Osteocyte (in vitro differentiated cells): ENCODE measurements around the gene POC1A. TPM values are rescaled to one million over a fixed set of nuclear protein-coding genes. Genes with fewer than 3 reads are reported as not detected.

Experiments used
- DNase-seq: peaks from one replicate; pipeline ENCODE4 v3.0.0; 2021; ENCODE audit warnings: mixed read lengths; ENCODE audit not compliant: unreplicated experiment; ENCODE audit errors: extremely low spot score
- H3K27ac Mint-ChIP-seq: one replicate; pipeline ENCODE4 v1.8.0; 2021; ENCODE audit warnings: mild to moderate bottlenecking, mixed read lengths; ENCODE audit not compliant: unreplicated experiment
- H3K27me3 Mint-ChIP-seq: one replicate; pipeline ENCODE4 v1.8.0; 2021; ENCODE audit warnings: mixed read lengths; ENCODE audit not compliant: unreplicated experiment
- H3K36me3 Mint-ChIP-seq: one replicate; pipeline ENCODE4 v1.8.0; 2021; ENCODE audit warnings: mixed read lengths; ENCODE audit not compliant: unreplicated experiment
- H3K4me1 Mint-ChIP-seq: one replicate; pipeline ENCODE4 v1.8.0; 2021; ENCODE audit warnings: mixed read lengths; ENCODE audit not compliant: unreplicated experiment
- H3K4me3 Mint-ChIP-seq: one replicate; pipeline ENCODE4 v1.8.0; 2021; ENCODE audit warnings: mild to moderate bottlenecking, moderate library complexity, mixed read lengths; ENCODE audit not compliant: unreplicated experiment
- H3K9me3 Mint-ChIP-seq: one replicate; pipeline ENCODE4 v1.8.0; 2021; ENCODE audit warnings: mixed read lengths; ENCODE audit not compliant: unreplicated experiment
- CTCF ChIP-seq: fragments of 200-600 bp; sonication (generic); IDR thresholded peaks from 2 replicates; pipeline ENCODE4 v1.5.0; 2021; ENCODE audit warnings: antibody characterized with exemption, mild to moderate bottlenecking, moderate library complexity
- total RNA-seq: library from RNA; stranded (reverse); gene quantifications from 2 replicates; pipeline ENCODE4 v1.2.1, GENCODE V29; 2021

The POC1A gene
- total RNA-seq, 1 donor from 2014 or later: 5.1 TPM

DNA sequence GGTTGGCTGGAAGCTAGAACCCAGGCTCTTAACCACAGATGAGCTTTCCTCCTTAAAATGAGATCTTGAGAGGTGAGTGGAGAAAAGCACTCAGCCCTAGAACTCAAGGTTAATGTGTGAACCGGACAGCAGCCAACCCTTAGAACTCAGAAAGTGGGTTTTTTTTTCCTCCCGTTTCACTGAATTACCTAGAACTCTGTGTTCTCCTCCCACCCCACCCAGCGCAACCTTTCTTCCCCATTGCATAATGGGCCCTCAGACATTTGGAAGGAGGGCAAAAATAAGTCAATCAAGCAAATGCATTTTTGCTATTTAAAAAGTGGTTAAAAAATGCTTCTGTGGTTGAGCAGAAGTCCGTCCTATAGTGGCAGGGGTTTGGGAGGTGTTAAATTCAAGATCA is 36.7 kb downstream of the POC1A start:
- Mint-ChIP-seq H3K4me1 (peaks cover 2% of the 10 kb centered on the region), H3K4me3 (no peak overlapping the region), H3K9me3 (no peaks in the 10 kb centered on the region), H3K36me3 (peaks cover 1% of the 10 kb centered on the region), H3K27ac (no peak overlapping the region), H3K27me3 (no peaks in the 10 kb centered on the region)
- TF ChIP-seq CTCF: no peak
- no peak for DNase-seq

- Mint-ChIP-seq H3K4me1 (no peaks in the 10 kb centered on the region), H3K27me3 (no peaks in the 10 kb centered on the region), H3K4me3 (no peak overlapping the region), H3K9me3 (no peaks in the 10 kb centered on the region), H3K27ac (no peak overlapping the region), H3K36me3 (peaks cover 1% of the 10 kb centered on the region)
- no peak for TF ChIP-seq CTCF
- DNase-seq: no peak
These were observed 42.2 kb downstream of the POC1A start for GRCh38 chr3:52112056-52112455.

GRCh38 chr3:52110502-52110901 is 43.7 kb downstream of the POC1A start:
- no peak overlapping the region for H3K4me3 Mint-ChIP-seq
- DNase-seq: no peak
- H3K4me1 Mint-ChIP-seq: no peaks in the 10 kb centered on the region
- no peak for TF ChIP-seq CTCF
- H3K36me3 Mint-ChIP-seq: peaks cover 1% of the 10 kb centered on the region
- H3K27me3 Mint-ChIP-seq: no peaks in the 10 kb centered on the region
- no peaks in the 10 kb centered on the region for H3K9me3 Mint-ChIP-seq
- no peak overlapping the region for H3K27ac Mint-ChIP-seq

GRCh38 chr3:52109611-52110301 is 44.5 kb downstream of the POC1A start:
- Mint-ChIP-seq H3K36me3 (peaks cover 1% of the 10 kb centered on the region), H3K4me1 (no peaks in the 10 kb centered on the region), H3K27me3 (no peaks in the 10 kb centered on the region), H3K27ac (no peak overlapping the region), H3K9me3 (no peaks in the 10 kb centered on the region), H3K4me3 (no peak overlapping the region)
- no peak for DNase-seq
- TF ChIP-seq CTCF: no peak

GRCh38 chr3:52108302-52109232 is 45.7 kb downstream of the POC1A start:
- Mint-ChIP-seq H3K36me3 (peaks cover 3% of the 10 kb centered on the region), H3K27ac (no peak overlapping the region), H3K4me3 (no peak overlapping the region), H3K4me1 (no peaks in the 10 kb centered on the region), H3K9me3 (no peaks in the 10 kb centered on the region), H3K27me3 (no peaks in the 10 kb centered on the region)
- no peak for TF ChIP-seq CTCF
- DNase-seq: no peak
